NB4 (cell line): ENCODE results near the gene KIF20B.

Experiments
- DNase-seq: peaks from one replicate; pipeline ENCODE4 v3.0.0; 2010; ENCODE audit warnings: low read depth
- H3K4me3 ChIP-seq: one replicate; pipeline ENCODE4 v1.5.1; 2011; ENCODE audit warnings: mild to moderate bottlenecking, low read depth, low read length, moderate library complexity
- CTCF ChIP-seq: IDR thresholded peaks from one replicate; pipeline ENCODE4 v1.5.1; 2012; ENCODE audit warnings: low read depth, low read length
- MAX ChIP-seq: IDR thresholded peaks from 2 replicates; pipeline ENCODE4 v1.6.1; 2011; ENCODE audit warnings: low read depth, low read length
- MYC ChIP-seq: IDR thresholded peaks from 2 replicates; pipeline ENCODE4 v1.6.1; 2011; ENCODE audit warnings: low read depth, low read length
- POLR2A ChIP-seq: IDR thresholded peaks from 2 replicates; pipeline ENCODE4 v1.6.1; 2011; ENCODE audit warnings: mild to moderate bottlenecking; ENCODE audit not compliant: insufficient read length; ENCODE audit errors: extremely low read depth

KIF20B gene

GRCh38 chr10:89783406-89783805 lies 82.0 kb downstream of the KIF20B start:
- DNase-seq = no peak
- no peak overlapping the region for H3K4me3 ChIP-seq
- TF ChIP-seq POLR2A (no peak), MAX (no peak), CTCF (no peak), MYC (no peak)

- peak; percentile 29 for DNase-seq
- TF ChIP-seq MAX (no peak), POLR2A (no peak), MYC (no peak), CTCF (no peak)
- no peak overlapping the region for H3K4me3 ChIP-seq
Observed at GRCh38 chr10:89785095-89785494, 83.7 kb downstream of the KIF20B start.

- no peak overlapping the region for H3K4me3 ChIP-seq
- DNase-seq = peak; percentile 16
- TF ChIP-seq MAX (no peak), MYC (no peak), CTCF (no peak), POLR2A (no peak)
Observed at GRCh38 chr10:89789188-89789877, 87.9 kb downstream of the KIF20B start.

GRCh38 chr10:89792187-89792586 lies 90.8 kb downstream of the KIF20B start:
- TF ChIP-seq MAX (no peak), MYC (no peak), POLR2A (no peak), CTCF (no peak)
- no peak for DNase-seq

DNA sequence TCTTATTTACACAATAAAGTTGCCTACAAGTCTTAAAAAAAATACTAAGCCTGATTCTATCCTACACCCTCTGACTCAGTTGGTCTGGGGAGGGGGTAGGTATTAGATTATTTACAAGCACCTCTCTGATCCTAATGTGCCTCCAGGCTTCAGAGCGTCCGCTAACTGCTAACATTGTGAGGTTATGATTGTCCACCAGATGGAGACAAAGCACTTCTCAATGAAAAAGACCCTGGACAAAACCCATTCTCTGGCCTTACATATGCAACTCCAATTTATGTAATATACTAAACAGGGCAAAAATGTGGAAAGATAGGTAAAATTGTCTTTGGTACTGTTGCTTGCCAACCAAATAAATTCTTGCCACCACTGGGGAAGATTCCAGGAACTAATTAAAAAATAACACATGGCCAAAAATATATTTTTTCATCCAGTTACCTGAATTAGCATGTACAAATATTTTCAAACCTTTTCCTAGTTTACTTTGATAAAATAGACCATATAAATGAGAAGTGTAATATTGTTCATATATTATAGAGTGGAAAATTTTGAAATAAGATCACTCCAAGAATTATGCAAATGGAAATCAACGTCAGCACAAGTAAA lies 92.4 kb downstream of the KIF20B start:
- peak; percentile 74 for DNase-seq
- TF ChIP-seq POLR2A = no peak
- TF ChIP-seq CTCF = peak; percentile 77
- TF ChIP-seq MAX = no peak
- peak; percentile 7; the same call in 1 of the 2 replicates for TF ChIP-seq MYC
- no peak overlapping the region for H3K4me3 ChIP-seq

More at GRCh38 chr10:89792187-89792586, 90.8 kb downstream of the KIF20B start:
- H3K4me3 ChIP-seq = no peak overlapping the region
